Esophagus muscularis mucosa (tissue), 4 donors: Measurements from ENCODE around the gene SLC8B1. TPM values are rescaled to one million over a fixed set of nuclear protein-coding genes. Genes with fewer than 3 reads are reported as not detected.

Experiments
- DNase-seq: peaks from one replicate; pipeline ENCODE4 v3.0.0-alpha.2; 2017; ENCODE audit errors: extremely low spot score
- H3K27ac ChIP-seq, 4 donors: fragments of 200-600 bp; sonication (generic); replicated peaks in 1 of 4; 1 replicate in 3 of 4; 2 replicates in 1 of 4; pipeline ENCODE4 v1.5.1; 2016 to 2019; ENCODE audit warnings: mild to moderate bottlenecking in 1 of 4
- H3K27me3 ChIP-seq, 4 donors: fragments of 200-600 bp; sonication (generic); one replicate each; pipeline versions ENCODE4 v1.5.1 to v1.6.0; 2016 to 2019
- H3K36me3 ChIP-seq, 4 donors: fragments of 200-600 bp; sonication (generic); one replicate each; pipeline ENCODE4 v1.5.1; 2016 to 2019
- H3K4me1 ChIP-seq, 4 donors: fragments of 200-600 bp; sonication (generic); one replicate each; pipeline ENCODE4 v1.5.1; 2016 to 2019
- H3K4me3 ChIP-seq, 4 donors: fragments of 200-600 bp; sonication (generic); 1 replicate in 2 of 4; 2 replicates in 2 of 4; pipeline ENCODE4 v1.5.1; 2016 to 2019; ENCODE audit warnings: mild to moderate bottlenecking in 4 of 4, moderate library complexity in 1 of 4
- H3K9me3 ChIP-seq, 4 donors: fragments of 200-600 bp; sonication (generic); 1 replicate in 3 of 4; 2 replicates in 1 of 4; pipeline ENCODE4 v1.5.1; 2016 to 2019
- CTCF ChIP-seq, 3 experiments: fragments of 200-600 bp in 2 of 3; fragments of 450-650 bp in 1 of 3; sonication (generic) in 2 of 3; IDR thresholded peaks; one replicate each; pipeline ENCODE4 v1.5.1; 2017 to 2019; ENCODE audit warnings: antibody characterized with exemption in 3 of 3, mild to moderate bottlenecking in 2 of 3, moderate library complexity in 1 of 3
- EP300 ChIP-seq: sonication (generic); formaldehyde crosslinking; IDR thresholded peaks from one replicate; pipeline ENCODE4 v1.6.1; 2017; ENCODE audit warnings: antibody characterized with exemption
- POLR2A ChIP-seq: fragments of 450-650 bp; IDR thresholded peaks from one replicate; pipeline ENCODE4 v1.6.1; 2017; ENCODE audit warnings: antibody characterized with exemption, moderate library complexity, mild to moderate bottlenecking, low read depth
- POLR2AphosphoS5 ChIP-seq, 2 donors: sonication (generic); formaldehyde crosslinking; IDR thresholded peaks; one replicate each; pipeline ENCODE4 v1.6.1; 2017; ENCODE audit warnings: antibody characterized with exemption in 2 of 2
- WGBS: methylation state at CpG from one replicate; pipeline ENCODE4 v1.1.5; 2018; 5-methylcytosine and 5-hydroxymethylcytosine counted together
- intact Hi-C: fragments of 100-400 bp; cut with DNase I; formaldehyde crosslinking; loops from one replicate; pipeline ENCODE4 v1.15.1; 2023
- total RNA-seq, 4 donors: library from RNA; depleted of rRNA; stranded (reverse); fragments of >200 nt; gene quantifications; one replicate each; pipeline versions ENCODE4 v1.1.0 to v1.2.1, GENCODE V29; 2016

The SLC8B1 gene
- total RNA-seq, 4 donors from 2014 or later, result 19.1 to 22.8 (median 19.8) TPM

- H3K36me3 ChIP-seq, result peaks cover 14 to 97% (median 82%) of the 10 kb centered on the region in 4 donors
- TF ChIP-seq POLR2AphosphoS5 (IDR thresholded peaks at IDR 0.05), result no peak
- TF ChIP-seq POLR2A, result no peak
- TF ChIP-seq EP300, result no peak
- no peak for TF ChIP-seq CTCF (IDR thresholded peaks at IDR 0.05)
- H3K27ac ChIP-seq, result no peak overlapping the region
- WGBS, result 100% methylated on average over 1 of the region's 1 CpG
- H3K4me3 ChIP-seq, result no peak overlapping the region
- intact Hi-C loops, result loop anchor here (10.0 kb wide), 2 partner anchors 114 to 604 kb away; partner anchors contain the start of gene SDSL
- H3K9me3 ChIP-seq, result no peaks in the 10 kb centered on the region
- no peak for DNase-seq
- H3K4me1 ChIP-seq, result peaks cover 0 to 11% (median 5%) of the 10 kb centered on the region in 4 donors
- no peaks in the 10 kb centered on the region for H3K27me3 ChIP-seq
Observed at GRCh38 chr12:113310489-113310888, 24.4 kb downstream of the SLC8B1 start.

GRCh38 chr12:113306382-113306781, 28.5 kb downstream of the SLC8B1 start:
- 88% methylated on average over 11 of the region's 11 CpGs for WGBS
- H3K36me3 ChIP-seq, result peaks cover 18 to 98% (median 81%) of the 10 kb centered on the region in 4 donors
- no peak overlapping the region for H3K27ac ChIP-seq
- no peak overlapping the region for H3K4me3 ChIP-seq
- H3K4me1 ChIP-seq, result no peaks in the 10 kb centered on the region
- TF ChIP-seq EP300 (no peak), POLR2A (no peak), CTCF (IDR thresholded peaks at IDR 0.05) (no peak), POLR2AphosphoS5 (IDR thresholded peaks at IDR 0.05) (no peak)
- no peaks in the 10 kb centered on the region for H3K27me3 ChIP-seq
- intact Hi-C loops, result no loop called here
- H3K9me3 ChIP-seq, result no peaks in the 10 kb centered on the region
- no peak for DNase-seq

GRCh38 chr12:113305281-113305856, 29.5 kb downstream of the SLC8B1 start:
- Histone ChIP-seq H3K27me3 (no peaks in the 10 kb centered on the region), H3K9me3 (no peaks in the 10 kb centered on the region), H3K27ac (no peak overlapping the region), H3K4me3 (no peak overlapping the region), H3K4me1 (no peaks in the 10 kb centered on the region), H3K36me3 (peaks cover 18 to 95% (median 75%) of the 10 kb centered on the region in 4 donors)
- 96% methylated on average over 10 of the region's 11 CpGs for WGBS
- no peak for DNase-seq
- intact Hi-C loops, result no loop called here
- no peak for TF ChIP-seq CTCF (IDR thresholded peaks at IDR 0.05)
- TF ChIP-seq POLR2A, result no peak
- TF ChIP-seq POLR2AphosphoS5 (IDR thresholded peaks at IDR 0.05), result no peak
- no peak for TF ChIP-seq EP300

- peaks cover 17 to 23% (median 20%) of the 10 kb centered on the region in 4 donors for H3K4me1 ChIP-seq
- no peak for TF ChIP-seq EP300
- no peak for TF ChIP-seq CTCF (IDR thresholded peaks at IDR 0.05)
- no peak for TF ChIP-seq POLR2AphosphoS5 (IDR thresholded peaks at IDR 0.05)
- TF ChIP-seq POLR2A, result no peak
- intact Hi-C loops, result no loop called here
- H3K27ac ChIP-seq, result no peak overlapping the region
- no peak overlapping the region for H3K4me3 ChIP-seq
- H3K36me3 ChIP-seq, result peaks cover 15 to 92% (median 61%) of the 10 kb centered on the region in 4 donors
- no peaks in the 10 kb centered on the region for H3K9me3 ChIP-seq
- no peaks in the 10 kb centered on the region for H3K27me3 ChIP-seq
- 75% methylated on average over 19 of the region's 19 CpGs for WGBS
- no peak for DNase-seq
Observed at GRCh38 chr12:113302886-113303640, 31.8 kb downstream of the SLC8B1 start.
